A549 (cell line): ENCODE results near the gene EDNRA. TPM values are rescaled to one million over a fixed set of nuclear protein-coding genes. Genes with fewer than 3 reads are reported as not detected.

Source experiments
- ATAC-seq, 2 experiments: fragments of 200-7000 bp in 1 of 2; fragments of >200 bp in 1 of 2; cut with Nextera tagmentation in 1 of 2; cut with Tn5 transposase in 1 of 2; 3 replicates each; pipeline versions ENCODE4 v1.8.0 to v1.9.1; 2018 to 2020; ENCODE audit warnings: mild to moderate bottlenecking in 1 of 2, moderate library complexity in 1 of 2
- CTCF ChIA-PET: fragments of 300-600 bp; sonication (Branson Sonifier 250); formaldehyde crosslinking; extraction: SDS; loops from one replicate; lab custom pipeline; 2021; ENCODE audit warnings: antibody characterized with exemption, inconsistent platforms; lab: Yijun Ruan, JAX
- POLR2A ChIA-PET: fragments of 350-600 bp; formaldehyde crosslinking; extraction: SDS; loops from one replicate; lab custom pipeline; 2021; ENCODE audit warnings: antibody characterized with exemption, inconsistent platforms; lab: Yijun Ruan, JAX
- DNase-seq, 2 experiments: peaks; one replicate each; pipeline versions ENCODE4 v3.0.0 to v3.0.0-alpha.2; 2011 to 2016; ENCODE audit warnings: low read depth in 1 of 2, low spot score in 1 of 2
- FAIRE-seq: peaks from 2 replicates; lab custom pipeline; 2011; peaks lifted over from hg19 to GRCh38; lab: Jason Lieb, UNC
- H3K27ac ChIP-seq, 2 experiments: fragments of >200 bp; sonication (Bioruptor Twin); formaldehyde crosslinking; 3 replicates each; pipeline ENCODE4 v1.5.1; 2016 to 2017
- H3K4me1 ChIP-seq: fragments of >200 bp; sonication (Bioruptor Twin); formaldehyde crosslinking; 3 replicates; pipeline ENCODE4 v1.6.1; 2016
- H3K4me2 ChIP-seq: fragments of >200 bp; sonication (Bioruptor Twin); formaldehyde crosslinking; 3 replicates; pipeline ENCODE4 v1.6.1; 2016
- H3K4me3 ChIP-seq: fragments of >200 bp; sonication (Bioruptor Twin); formaldehyde crosslinking; 3 replicates; pipeline ENCODE4 v1.5.1; 2016
- H3K9me3 ChIP-seq: fragments of >200 bp; sonication (Bioruptor Twin); formaldehyde crosslinking; 3 replicates; pipeline ENCODE4 v1.6.1; 2016
- CBX8 ChIP-seq: fragments of 200-600 bp; sonication (generic); IDR thresholded peaks from 2 replicates; pipeline ENCODE4 v1.6.1; 2016
- E2F6 ChIP-seq: IDR thresholded peaks from 2 replicates; pipeline ENCODE4 v1.6.1; 2012; ENCODE audit warnings: low read depth, borderline replicate concordance
- ESRRA ChIP-seq: fragments of 150-350 bp; IDR thresholded peaks from 2 replicates; pipeline ENCODE4 v1.6.1; 2014; ENCODE audit warnings: mild to moderate bottlenecking, low read length, borderline replicate concordance
- FOSL2 ChIP-seq, 2 experiments: fragments of 450-650 bp in 1 of 2; fragments of >200 bp in 1 of 2; sonication (Bioruptor Twin) in 1 of 2; formaldehyde crosslinking; IDR thresholded peaks; 2 replicates each; pipeline versions ENCODE4 v1.5.0 to v1.6.1; 2016 to 2020; ENCODE audit warnings: mild to moderate bottlenecking in 1 of 2, moderate library complexity in 1 of 2
- FOXS1 ChIP-seq: fragments of 250-450 bp; sonication (Bioruptor Pico); IDR thresholded peaks from 2 replicates; pipeline ENCODE4 v1.5.0; 2020; ENCODE audit warnings: mild to moderate bottlenecking, moderate library complexity
- GATA3 ChIP-seq: IDR thresholded peaks from 2 replicates; pipeline ENCODE4 v1.6.1; 2012; ENCODE audit warnings: borderline replicate concordance
- HDAC2 ChIP-seq: fragments of 200-600 bp; sonication (generic); IDR thresholded peaks from 2 replicates; pipeline ENCODE4 v1.6.1; 2016
- HOXA7 ChIP-seq: fragments of 250-450 bp; sonication (Bioruptor Pico); IDR thresholded peaks from 2 replicates; pipeline ENCODE4 v1.5.0; 2020; ENCODE audit warnings: mild to moderate bottlenecking, moderate library complexity
- KDM1A ChIP-seq: fragments of 200-600 bp; sonication (generic); IDR thresholded peaks from 2 replicates; pipeline ENCODE4 v1.6.1; 2016; ENCODE audit warnings: low read depth, mild to moderate bottlenecking
- MAZ ChIP-seq: fragments of 150-350 bp; IDR thresholded peaks from 2 replicates; pipeline ENCODE4 v1.6.1; 2014; ENCODE audit warnings: antibody characterized with exemption, low read depth, low read length, borderline replicate concordance
- POLR2AphosphoS2 ChIP-seq: conservative IDR thresholded peaks from 2 replicates; pipeline ENCODE4 v1.6.1; 2012; ENCODE audit warnings: low read length, improper control_type of control experiment, inconsistent platforms
- RARB ChIP-seq: fragments of 250-450 bp; sonication (Bioruptor Pico); IDR thresholded peaks from 2 replicates; pipeline ENCODE4 v1.8.0; 2021; ENCODE audit warnings: mild to moderate bottlenecking, moderate library complexity
- RNF2 ChIP-seq: fragments of 200-600 bp; sonication (generic); IDR thresholded peaks from 2 replicates; pipeline ENCODE4 v1.6.1; 2016; ENCODE audit warnings: low read depth, mild to moderate bottlenecking, antibody characterized with exemption, moderate library complexity, borderline replicate concordance
- ZFP36 ChIP-seq: fragments of 450-650 bp; IDR thresholded peaks from 2 replicates; pipeline ENCODE4 v1.6.1; 2014; ENCODE audit warnings: borderline replicate concordance; ENCODE audit not compliant: partially characterized antibody
- WGBS: methylation state at CpG from one replicate; pipeline ENCODE4 v1.1.6; 2017; ENCODE audit errors: missing lambda C conversion rate; 5-methylcytosine and 5-hydroxymethylcytosine counted together
- polyA plus RNA-seq, 4 experiments: library from polyadenylated mRNA; depleted of rRNA in 3 of 4; stranded (reverse); fragments of >200 nt; fragmentation: RNase III in 1 of 4; extraction: RNeasy Plus Mini Kit Qiagen cat#74134 plus additional on column Dnase treatment in 1 of 4; gene quantifications; 2 replicates in 3 of 4; 3 replicates in 1 of 4; pipeline ENCODE4 v1.2.3, GENCODE V29; 2011 to 2017
- TF ChIP-seq, protein P1 (sequence below): fragments of 450-650 bp; IDR thresholded peaks from 2 replicates; pipeline ENCODE4 v1.6.1; 2014; ENCODE audit warnings: antibody characterized with exemption
- TF ChIP-seq, protein P2 (sequence below): fragments of 250-450 bp; sonication (Bioruptor Pico); IDR thresholded peaks from 2 replicates; pipeline ENCODE4 v1.5.0; 2020; ENCODE audit warnings: low read depth, mild to moderate bottlenecking, moderate library complexity
- TF ChIP-seq, protein P3 (sequence below): IDR thresholded peaks from 2 replicates; pipeline ENCODE4 v1.6.1; 2012
- TF ChIP-seq, protein P4 (sequence below): fragments of 150-350 bp; IDR thresholded peaks from 2 replicates; pipeline ENCODE4 v1.6.1; 2014; ENCODE audit warnings: low read depth, mild to moderate bottlenecking, low read length

Gene EDNRA
- polyA plus RNA-seq, 2 of the 4 experiments (the other 2 are of a cell fraction): 0.09 to 0.40 TPM

DNA sequence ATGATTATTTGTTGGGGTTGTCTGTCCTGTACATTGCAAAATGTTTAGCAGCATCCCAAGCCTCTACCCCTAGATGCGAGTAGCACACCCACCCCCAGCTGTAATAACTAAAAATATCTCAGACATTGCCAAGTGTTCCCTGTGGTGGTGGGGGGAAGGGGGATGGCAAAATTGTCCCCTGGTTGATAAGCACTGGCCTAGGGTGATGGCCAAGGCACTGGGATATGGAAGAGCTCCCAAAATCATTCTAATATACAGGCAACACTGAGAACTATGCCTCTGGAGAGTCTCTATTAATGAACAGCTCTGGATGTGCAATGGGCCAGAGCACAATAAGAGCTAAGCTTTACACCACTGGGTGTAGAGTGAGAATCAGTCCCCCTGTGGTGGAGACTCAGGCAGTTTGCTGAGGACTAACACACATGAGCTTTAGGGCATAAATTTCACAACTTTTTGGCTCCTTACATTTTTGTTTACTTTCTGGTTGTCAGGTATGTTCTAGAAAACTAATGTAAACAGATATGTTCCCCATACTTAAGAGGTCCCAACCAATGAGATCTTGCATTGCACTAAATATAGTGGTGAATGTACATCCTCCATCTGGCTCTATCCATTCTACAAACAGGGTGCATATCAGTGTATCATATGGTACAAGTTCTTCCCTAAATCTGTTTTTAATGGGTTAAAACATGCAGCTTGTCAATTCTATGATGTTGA lies 34.5 kb downstream of the EDNRA start:
- H3K4me2 ChIP-seq: no peak overlapping the region
- no peaks in the 10 kb centered on the region for H3K9me3 ChIP-seq
- POLR2A ChIA-PET: no interaction called here
- no peak overlapping the region for H3K27ac ChIP-seq
- ATAC-seq (no peak), DNase-seq (no peak), FAIRE-seq (no peak)
- WGBS: 67% methylated on average over 1 of the region's 1 CpG
- no peak overlapping the region for H3K4me3 ChIP-seq
- no peaks in the 10 kb centered on the region for H3K4me1 ChIP-seq
- TF ChIP-seq GATA3 (no peak), HOXA7 (CRISPR knock-in tag) (no peak), FOSL2 (IDR thresholded peaks at IDR 0.05) (no peak), FOSL2 (CRISPR knock-in tag; IDR thresholded peaks at IDR 0.05) (no peak), E2F6 (no peak), RNF2 (no peak), MAZ (no peak), HDAC2 (no peak), ESRRA (no peak), FOXS1 (CRISPR knock-in tag) (no peak)
- TF ChIP-seq, protein P1, sequence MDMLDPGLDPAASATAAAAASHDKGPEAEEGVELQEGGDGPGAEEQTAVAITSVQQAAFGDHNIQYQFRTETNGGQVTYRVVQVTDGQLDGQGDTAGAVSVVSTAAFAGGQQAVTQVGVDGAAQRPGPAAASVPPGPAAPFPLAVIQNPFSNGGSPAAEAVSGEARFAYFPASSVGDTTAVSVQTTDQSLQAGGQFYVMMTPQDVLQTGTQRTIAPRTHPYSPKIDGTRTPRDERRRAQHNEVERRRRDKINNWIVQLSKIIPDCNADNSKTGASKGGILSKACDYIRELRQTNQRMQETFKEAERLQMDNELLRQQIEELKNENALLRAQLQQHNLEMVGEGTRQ: no peak
- TF ChIP-seq, protein P2, sequence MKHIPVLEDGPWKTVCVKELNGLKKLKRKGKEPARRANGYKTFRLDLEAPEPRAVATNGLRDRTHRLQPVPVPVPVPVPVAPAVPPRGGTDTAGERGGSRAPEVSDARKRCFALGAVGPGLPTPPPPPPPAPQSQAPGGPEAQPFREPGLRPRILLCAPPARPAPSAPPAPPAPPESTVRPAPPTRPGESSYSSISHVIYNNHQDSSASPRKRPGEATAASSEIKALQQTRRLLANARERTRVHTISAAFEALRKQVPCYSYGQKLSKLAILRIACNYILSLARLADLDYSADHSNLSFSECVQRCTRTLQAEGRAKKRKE (CRISPR knock-in tag): no peak
- CTCF ChIA-PET: interaction anchor here (1.1 kb wide), 1 partner anchor 74 kb away, joined by 7 read pairs; no protein-coding TSS in a partner anchor

GRCh38 chr4:147516133-147516532 lies 35.2 kb downstream of the EDNRA start:
- no peaks in the 10 kb centered on the region for H3K9me3 ChIP-seq
- FAIRE-seq (no peak), DNase-seq (no peak), ATAC-seq (no peak)
- no peak overlapping the region for H3K4me3 ChIP-seq
- no peak overlapping the region for H3K4me2 ChIP-seq
- no peak overlapping the region for H3K27ac ChIP-seq
- POLR2A ChIA-PET: no interaction called here
- CTCF ChIA-PET: interaction anchor here (1.1 kb wide), 1 partner anchor 74 kb away, joined by 7 read pairs; no protein-coding TSS in a partner anchor
- TF ChIP-seq RARB: no peak
- TF ChIP-seq ZFP36: no peak
- no peak for TF ChIP-seq POLR2AphosphoS2
- TF ChIP-seq KDM1A: no peak
- TF ChIP-seq, protein P3, sequence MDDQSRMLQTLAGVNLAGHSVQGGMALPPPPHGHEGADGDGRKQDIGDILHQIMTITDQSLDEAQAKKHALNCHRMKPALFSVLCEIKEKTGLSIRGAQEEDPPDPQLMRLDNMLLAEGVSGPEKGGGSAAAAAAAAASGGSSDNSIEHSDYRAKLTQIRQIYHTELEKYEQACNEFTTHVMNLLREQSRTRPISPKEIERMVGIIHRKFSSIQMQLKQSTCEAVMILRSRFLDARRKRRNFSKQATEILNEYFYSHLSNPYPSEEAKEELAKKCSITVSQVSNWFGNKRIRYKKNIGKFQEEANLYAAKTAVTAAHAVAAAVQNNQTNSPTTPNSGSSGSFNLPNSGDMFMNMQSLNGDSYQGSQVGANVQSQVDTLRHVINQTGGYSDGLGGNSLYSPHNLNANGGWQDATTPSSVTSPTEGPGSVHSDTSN: no peak
- TF ChIP-seq GATA3: no peak
- TF ChIP-seq, protein P4, sequence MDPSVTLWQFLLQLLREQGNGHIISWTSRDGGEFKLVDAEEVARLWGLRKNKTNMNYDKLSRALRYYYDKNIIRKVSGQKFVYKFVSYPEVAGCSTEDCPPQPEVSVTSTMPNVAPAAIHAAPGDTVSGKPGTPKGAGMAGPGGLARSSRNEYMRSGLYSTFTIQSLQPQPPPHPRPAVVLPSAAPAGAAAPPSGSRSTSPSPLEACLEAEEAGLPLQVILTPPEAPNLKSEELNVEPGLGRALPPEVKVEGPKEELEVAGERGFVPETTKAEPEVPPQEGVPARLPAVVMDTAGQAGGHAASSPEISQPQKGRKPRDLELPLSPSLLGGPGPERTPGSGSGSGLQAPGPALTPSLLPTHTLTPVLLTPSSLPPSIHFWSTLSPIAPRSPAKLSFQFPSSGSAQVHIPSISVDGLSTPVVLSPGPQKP: no peak
- no peak for TF ChIP-seq CBX8
- TF ChIP-seq, all 56 proteins: peak for 0
- WGBS: 25% methylated on average over 1 of the region's 1 CpG
- no peaks in the 10 kb centered on the region for H3K4me1 ChIP-seq
